ENCODE data around the gene LACTBL1.

DNA sequence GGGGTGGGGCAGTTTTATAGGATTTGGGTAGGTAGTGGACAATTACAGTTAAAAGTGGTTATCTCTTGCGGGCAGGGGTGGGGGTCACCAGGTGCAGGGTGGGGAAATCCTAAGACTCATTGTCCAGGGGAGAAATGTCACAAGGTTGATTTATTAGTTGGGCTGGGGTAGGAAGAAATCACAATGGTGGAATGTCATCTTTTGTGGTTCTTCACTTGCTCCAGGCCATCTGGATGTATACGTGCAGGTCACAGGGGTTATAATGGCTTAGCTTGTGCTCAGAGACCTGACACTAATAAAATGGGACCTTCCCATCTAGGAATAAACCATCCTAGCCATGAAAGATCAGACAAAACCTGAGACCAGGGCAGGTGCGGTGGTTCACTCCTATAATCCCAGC, 31.4 kb upstream of the LACTBL1 start:
- TF ChIP-seq, protein P1, sequence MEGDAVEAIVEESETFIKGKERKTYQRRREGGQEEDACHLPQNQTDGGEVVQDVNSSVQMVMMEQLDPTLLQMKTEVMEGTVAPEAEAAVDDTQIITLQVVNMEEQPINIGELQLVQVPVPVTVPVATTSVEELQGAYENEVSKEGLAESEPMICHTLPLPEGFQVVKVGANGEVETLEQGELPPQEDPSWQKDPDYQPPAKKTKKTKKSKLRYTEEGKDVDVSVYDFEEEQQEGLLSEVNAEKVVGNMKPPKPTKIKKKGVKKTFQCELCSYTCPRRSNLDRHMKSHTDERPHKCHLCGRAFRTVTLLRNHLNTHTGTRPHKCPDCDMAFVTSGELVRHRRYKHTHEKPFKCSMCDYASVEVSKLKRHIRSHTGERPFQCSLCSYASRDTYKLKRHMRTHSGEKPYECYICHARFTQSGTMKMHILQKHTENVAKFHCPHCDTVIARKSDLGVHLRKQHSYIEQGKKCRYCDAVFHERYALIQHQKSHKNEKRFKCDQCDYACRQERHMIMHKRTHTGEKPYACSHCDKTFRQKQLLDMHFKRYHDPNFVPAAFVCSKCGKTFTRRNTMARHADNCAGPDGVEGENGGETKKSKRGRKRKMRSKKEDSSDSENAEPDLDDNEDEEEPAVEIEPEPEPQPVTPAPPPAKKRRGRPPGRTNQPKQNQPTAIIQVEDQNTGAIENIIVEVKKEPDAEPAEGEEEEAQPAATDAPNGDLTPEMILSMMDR (IDR thresholded peaks at IDR 0.05; ENCODE audit: low read depth, low read length, missing input control): no peak
- no peak for TF ChIP-seq TAF1 (conservative IDR thresholded peaks at IDR 0.05)
- no peak for TF ChIP-seq RXRA (IDR thresholded peaks at IDR 0.05)
- TF ChIP-seq JUND (IDR thresholded peaks at IDR 0.05): no peak
- TF ChIP-seq, protein P2, sequence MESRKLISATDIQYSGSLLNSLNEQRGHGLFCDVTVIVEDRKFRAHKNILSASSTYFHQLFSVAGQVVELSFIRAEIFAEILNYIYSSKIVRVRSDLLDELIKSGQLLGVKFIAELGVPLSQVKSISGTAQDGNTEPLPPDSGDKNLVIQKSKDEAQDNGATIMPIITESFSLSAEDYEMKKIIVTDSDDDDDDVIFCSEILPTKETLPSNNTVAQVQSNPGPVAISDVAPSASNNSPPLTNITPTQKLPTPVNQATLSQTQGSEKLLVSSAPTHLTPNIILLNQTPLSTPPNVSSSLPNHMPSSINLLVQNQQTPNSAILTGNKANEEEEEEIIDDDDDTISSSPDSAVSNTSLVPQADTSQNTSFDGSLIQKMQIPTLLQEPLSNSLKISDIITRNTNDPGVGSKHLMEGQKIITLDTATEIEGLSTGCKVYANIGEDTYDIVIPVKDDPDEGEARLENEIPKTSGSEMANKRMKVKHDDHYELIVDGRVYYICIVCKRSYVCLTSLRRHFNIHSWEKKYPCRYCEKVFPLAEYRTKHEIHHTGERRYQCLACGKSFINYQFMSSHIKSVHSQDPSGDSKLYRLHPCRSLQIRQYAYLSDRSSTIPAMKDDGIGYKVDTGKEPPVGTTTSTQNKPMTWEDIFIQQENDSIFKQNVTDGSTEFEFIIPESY (IDR thresholded peaks at IDR 0.05): no peak
- TF ChIP-seq, protein P3, sequence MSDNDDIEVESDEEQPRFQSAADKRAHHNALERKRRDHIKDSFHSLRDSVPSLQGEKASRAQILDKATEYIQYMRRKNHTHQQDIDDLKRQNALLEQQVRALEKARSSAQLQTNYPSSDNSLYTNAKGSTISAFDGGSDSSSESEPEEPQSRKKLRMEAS (IDR thresholded peaks at IDR 0.05): no peak
- no peak for TF ChIP-seq YY1 (IDR thresholded peaks at IDR 0.05)
- TF ChIP-seq, protein P4, sequence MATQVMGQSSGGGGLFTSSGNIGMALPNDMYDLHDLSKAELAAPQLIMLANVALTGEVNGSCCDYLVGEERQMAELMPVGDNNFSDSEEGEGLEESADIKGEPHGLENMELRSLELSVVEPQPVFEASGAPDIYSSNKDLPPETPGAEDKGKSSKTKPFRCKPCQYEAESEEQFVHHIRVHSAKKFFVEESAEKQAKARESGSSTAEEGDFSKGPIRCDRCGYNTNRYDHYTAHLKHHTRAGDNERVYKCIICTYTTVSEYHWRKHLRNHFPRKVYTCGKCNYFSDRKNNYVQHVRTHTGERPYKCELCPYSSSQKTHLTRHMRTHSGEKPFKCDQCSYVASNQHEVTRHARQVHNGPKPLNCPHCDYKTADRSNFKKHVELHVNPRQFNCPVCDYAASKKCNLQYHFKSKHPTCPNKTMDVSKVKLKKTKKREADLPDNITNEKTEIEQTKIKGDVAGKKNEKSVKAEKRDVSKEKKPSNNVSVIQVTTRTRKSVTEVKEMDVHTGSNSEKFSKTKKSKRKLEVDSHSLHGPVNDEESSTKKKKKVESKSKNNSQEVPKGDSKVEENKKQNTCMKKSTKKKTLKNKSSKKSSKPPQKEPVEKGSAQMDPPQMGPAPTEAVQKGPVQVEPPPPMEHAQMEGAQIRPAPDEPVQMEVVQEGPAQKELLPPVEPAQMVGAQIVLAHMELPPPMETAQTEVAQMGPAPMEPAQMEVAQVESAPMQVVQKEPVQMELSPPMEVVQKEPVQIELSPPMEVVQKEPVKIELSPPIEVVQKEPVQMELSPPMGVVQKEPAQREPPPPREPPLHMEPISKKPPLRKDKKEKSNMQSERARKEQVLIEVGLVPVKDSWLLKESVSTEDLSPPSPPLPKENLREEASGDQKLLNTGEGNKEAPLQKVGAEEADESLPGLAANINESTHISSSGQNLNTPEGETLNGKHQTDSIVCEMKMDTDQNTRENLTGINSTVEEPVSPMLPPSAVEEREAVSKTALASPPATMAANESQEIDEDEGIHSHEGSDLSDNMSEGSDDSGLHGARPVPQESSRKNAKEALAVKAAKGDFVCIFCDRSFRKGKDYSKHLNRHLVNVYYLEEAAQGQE (IDR thresholded peaks at IDR 0.05): no peak
